NCI-H2171 (cell line): Measurements from ENCODE around the gene ATXN1.
"Not testable (repeated sequence)": the region's sequence is repeated elsewhere in the genome, so short reads cannot be mapped to it uniquely, and the experiment has no call there.

Experiments
- DNase-seq: peaks from one replicate; lab custom pipeline; 2025; lab: John Stamatoyannopoulos, UW

Gene ATXN1

DNA sequence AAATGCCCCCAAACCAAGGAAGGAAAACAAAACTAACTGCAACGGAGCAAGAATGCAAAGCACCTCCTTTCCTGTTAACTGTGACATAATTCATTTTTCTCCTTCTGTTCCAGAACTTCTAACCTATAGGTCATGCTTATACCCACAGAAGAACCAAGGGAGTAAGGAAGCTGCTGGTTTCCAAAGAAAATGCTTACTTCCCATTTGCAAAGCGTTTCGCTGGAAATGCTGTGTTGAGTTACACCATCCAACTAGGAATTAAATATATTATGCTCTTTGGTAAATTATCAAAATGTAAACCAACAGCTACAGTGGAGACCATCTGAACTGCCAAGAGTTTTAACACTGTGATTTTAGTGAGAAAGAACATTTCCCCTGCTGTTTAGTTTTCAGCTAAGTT is 42.9 kb downstream of the ATXN1 start:
- DNase-seq: no peak

DNA sequence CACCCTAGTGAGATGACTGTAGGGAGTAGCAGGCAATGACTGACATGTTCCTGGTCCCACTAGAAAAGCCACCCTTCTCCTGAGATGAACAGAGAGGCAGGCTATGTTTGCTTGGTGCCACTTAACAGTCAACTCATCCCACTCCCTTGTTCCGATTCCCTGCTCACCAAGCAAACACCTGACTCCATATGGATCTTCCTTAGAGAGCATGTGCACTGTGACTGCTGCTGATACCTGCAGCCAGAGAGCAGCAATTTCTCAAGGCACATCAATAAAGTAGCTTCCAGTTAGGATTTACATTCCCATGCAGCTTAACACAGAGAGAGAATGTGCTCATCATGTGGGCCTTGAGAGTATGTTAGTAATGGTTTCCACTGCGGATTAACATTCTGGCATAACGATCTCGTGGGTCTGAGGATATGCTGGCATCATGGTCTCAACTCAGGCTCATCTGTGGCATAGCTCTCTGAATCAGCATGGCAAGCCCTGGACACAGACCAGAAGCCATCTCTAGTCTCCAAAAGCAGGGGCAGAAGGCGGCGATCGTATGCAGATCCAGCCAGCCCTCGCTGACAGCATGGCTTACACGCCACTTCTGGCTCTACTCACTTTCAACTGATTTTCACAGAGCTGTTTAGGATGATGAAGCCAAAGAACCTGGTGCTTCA is 43.9 kb downstream of the ATXN1 start:
- no peak for DNase-seq

DNA sequence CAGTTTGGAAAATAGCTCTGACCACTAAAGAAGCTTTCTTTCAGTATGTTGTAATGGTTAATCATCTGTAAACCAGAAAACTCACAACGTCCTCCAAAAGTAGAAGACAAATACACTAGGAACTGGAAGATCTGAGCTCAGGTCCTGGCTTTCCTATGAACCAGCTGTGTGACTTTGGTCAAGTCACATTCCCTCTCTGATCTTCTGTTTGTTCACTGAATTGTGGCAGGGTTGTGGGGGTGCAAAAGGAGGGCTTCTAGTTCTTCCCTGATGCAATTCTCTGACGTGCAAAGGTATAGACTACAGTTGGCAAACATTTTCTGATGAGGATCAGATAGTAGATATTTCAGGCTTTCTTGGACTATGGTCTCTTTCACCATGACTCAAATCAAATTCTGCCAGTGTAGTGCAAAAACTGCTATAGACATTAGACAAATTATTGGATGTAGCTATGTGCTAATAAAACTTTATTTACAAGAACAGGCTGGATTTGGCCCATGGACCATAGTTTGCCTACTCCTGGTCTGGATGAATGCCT is 44.9 kb downstream of the ATXN1 start:
- DNase-seq: no peak

DNA sequence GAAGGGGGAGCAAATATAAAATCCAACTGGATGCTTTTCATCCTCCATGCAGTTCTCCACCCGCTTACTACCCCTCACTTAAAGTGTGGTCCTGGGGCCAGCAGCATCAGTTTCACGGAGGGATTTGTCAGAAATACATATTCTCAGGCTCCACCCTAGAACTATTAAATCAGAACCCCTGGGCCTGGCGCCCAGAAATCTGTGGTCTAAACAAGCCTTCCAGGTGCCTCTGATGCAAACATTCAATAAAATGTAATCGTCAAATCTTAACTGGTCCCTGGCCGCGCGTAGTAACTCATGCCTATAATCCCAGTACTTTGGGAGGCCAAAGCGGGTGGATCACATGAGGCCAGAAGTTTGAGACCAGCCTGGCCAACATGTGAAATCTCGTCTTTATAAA is 47.7 kb downstream of the ATXN1 start:
- no peak for DNase-seq

DNA sequence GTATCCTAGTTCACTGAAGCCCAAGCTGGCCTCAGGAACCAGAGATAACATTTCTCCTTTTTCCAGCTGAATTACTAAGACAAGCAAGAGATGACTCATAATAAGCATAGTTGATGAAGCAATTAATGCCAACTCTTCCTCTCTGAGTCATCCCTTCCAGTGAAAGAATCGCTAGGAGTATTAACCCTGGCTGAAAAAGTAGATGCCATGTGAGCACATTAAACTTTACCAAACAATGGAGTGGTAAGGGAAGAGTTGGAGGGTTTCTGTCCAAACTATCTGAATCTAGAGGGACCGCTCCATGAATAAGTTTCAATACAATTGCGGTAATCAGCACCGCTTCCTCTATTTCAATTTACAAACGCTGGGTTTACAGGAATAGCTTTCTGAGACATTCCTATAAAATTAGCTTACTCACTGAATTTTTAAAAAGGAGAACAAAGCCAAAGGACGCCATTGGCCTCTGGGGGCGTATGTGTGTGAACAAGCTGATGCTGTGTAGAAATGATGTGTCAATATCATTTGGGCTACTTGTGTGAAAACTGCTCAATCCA is 48.3 kb downstream of the ATXN1 start:
- DNase-seq: no peak

DNA sequence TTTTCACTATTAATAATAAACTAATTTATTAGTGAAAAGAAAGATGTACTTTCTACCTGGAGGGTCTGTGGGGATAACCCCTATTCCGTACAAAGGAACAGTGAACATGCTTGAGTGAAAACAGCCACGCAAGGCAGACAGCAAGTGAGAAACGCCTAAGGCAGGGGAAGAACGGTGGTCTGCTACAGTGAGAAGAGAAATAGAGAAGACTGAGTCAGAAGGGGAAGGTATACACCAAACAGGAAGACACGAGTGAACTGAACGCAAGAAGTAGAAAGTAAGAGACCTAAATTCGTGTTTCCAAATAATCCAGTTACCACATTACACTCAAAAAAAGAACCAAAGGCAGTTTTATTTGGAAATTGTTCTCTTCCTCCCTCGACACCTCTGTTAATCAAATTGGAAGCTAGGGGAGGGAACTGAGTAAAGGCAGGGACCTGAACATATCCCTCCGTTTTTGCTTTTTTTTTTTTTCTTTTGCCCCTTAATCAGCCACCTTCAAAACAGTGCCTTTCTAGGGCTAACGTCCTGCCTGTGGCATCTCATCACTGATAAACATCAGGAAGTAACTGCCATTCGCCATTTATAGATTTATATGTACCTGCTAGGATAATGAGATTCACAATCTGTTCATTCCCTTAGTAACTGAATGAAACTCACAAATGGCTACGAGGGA is 48.9 kb downstream of the ATXN1 start:
- no peak for DNase-seq

DNA sequence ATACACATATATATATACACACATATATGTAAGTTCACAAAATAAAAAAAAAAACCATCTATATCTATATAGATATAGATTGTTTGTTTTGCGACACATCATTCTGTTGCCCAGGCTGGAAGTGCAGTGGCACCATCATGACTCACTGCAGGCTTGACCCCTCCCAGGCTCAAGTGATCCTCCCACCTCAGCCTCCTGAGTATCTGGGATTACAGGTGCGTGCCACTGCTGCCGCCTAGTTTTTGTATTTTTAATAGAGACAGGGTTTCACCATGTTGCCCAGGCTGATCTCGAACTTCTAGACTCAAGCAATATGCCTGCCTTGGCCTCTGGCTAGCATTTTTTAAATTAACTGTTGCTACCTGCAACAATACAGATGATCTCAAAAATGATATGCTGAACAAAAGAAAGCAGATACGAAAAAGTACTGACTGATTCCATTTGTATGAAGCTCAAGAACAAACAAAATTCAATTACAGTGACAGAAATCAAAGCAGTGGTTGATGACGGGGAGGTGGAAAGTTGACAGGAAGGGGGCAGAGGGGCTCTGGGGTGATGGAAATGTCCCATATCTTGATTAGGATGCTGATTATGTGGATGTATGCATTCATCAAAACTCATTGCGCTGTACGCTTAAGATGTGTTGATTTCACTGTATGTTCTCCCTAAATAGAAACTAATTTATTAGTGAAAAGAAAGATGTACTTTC is 49.6 kb downstream of the ATXN1 start:
- DNase-seq: no peak

DNA sequence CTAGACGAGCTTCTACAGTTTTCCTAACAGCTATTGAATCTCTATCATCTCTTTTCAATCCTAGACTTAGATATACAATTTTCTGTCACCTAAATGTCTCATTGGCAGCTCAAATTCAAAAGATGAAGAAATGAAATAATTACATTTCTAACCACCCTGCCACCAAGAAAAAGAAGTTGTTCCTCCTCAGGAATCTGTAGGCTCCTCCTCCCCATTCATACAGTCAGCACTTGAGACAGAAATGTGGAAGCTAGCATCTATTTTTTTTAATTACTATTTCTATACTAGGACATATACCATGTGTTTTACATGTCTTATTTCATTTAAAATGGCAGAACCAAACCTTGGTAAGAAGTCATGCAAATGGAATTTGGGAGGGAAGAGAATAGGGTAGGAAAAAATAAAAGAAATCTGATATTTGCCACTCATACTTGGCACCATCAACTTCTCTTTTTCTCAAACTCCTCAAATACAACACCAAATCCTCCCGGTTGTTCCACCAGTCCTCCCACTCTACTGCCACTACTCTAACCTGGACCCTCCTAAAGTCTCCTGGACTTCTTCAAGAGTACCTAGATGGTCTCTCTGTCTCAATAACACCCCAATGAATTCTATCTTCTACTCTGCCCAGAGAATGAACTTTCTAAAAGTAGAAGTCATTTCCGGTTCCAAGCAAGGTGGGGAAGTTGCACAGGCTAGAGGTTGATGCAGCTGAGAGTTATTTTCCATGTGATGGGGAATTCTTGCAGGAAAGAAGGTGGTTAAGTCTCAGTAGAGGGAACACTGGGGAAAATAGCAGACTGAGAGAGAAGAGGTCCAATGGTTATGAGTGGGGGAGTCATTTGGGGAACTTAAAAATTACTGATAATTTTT is 54.1 kb downstream of the ATXN1 start:
- no peak for DNase-seq

DNA sequence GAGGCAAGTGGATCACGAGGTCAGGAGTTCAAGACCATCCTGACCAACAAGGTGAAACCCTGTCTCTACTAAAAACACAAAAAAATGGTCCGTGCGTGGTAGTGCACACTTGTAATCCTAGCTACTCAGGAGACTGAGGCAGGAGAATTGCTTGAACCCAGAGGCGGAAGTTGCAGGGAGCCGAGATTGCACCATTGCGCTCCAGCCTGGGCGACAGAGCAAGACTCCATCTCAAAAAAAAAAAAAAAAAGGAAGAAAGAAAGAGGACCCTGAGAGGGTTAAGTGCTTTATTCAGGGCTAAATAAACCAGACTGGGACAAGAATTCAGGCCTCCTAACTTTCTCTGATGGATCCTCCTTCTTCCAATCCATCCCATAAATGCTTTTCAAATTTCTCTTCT is 54.8 kb downstream of the ATXN1 start:
- not testable (repeated sequence) for DNase-seq

DNA sequence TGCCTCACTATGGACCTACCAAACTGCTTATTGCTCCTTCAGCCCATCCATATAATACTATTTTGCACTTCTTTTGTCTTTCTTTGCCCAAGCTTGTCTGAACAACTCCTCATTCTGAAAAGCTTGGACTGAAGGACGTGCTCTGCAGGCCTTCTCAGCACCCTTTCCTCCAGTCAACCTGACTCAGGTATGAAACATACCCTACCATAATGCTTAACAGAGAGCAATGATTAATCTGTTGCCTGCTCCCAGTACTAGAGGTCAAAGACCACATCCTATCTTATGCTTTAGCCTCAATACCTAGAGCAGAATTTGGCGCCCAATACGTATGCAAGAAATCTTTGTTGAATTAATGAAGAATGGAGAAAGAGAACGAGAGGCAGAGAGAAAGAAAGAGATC is 55.2 kb downstream of the ATXN1 start:
- DNase-seq: no peak

DNA sequence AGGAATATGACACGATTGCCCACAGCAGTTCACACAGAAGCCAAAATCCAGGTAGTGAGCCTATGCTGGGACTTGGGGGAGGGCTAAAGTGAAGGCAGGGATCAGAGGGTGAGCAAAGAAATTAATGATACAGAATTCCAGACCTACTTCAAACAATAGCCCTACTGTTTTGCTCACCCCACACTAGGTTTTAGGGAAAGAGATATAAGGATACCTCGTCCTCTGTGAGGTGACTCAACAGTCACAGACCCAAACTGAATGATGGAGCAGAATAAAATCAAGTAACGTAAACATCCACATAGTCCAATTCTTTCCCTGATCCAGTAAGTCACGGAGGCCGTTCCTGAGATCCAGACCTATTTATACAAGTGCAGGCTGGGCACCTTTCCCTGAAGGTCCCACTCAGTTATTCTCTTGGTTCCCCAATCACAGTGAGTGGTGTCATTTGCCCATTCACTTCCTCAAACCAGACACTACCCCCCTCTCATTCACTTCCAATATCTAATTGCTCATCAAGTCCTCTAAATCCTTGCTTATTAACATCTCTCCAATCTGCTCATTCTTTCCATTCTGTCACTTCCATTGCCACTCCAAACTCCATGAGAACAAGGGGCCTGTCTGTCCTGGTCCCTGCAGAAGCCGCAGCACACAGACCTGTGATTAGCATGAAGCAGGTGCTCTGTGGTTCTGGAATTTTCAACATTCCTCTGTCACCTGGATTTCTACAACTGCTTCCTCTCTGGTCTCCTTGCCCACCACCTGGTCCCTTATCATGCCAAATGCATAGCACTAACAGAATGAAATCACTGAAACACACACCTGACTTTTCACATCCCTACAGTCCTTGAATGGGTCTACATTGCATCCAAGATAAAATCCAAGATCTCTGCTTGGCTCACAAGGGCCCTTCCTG is 55.9 kb downstream of the ATXN1 start:
- DNase-seq: no peak

DNA sequence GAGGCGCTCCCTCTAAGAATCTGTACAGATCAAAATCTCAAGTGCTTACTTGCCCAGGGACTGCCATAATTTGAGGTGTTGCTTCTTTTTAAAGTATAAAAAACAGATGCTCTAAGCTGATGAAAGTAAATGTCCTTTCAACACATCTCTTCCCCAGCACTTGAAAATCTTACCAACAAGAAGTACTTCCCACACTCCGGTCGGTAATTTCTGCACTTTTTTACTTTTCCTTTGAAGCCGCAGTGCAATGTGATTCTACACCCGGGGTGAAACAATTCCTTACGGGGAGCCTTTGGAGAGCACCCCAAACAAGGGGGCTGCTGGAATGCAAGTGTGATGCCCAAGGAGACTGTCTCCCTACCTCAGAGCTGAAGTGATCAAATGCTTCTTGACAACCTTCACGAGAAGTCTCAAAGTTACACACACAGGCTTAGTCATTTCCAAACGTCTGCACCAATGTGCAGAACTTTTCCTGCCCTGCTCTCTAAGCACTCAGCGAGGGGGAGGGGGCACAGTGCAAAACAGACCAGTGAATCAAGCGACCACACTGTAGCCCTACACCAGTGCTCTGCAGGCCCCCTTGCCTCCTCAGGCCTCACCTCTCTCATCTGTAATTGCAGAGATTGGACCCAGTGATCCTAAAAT is 56.7 kb downstream of the ATXN1 start:
- no peak for DNase-seq

DNA sequence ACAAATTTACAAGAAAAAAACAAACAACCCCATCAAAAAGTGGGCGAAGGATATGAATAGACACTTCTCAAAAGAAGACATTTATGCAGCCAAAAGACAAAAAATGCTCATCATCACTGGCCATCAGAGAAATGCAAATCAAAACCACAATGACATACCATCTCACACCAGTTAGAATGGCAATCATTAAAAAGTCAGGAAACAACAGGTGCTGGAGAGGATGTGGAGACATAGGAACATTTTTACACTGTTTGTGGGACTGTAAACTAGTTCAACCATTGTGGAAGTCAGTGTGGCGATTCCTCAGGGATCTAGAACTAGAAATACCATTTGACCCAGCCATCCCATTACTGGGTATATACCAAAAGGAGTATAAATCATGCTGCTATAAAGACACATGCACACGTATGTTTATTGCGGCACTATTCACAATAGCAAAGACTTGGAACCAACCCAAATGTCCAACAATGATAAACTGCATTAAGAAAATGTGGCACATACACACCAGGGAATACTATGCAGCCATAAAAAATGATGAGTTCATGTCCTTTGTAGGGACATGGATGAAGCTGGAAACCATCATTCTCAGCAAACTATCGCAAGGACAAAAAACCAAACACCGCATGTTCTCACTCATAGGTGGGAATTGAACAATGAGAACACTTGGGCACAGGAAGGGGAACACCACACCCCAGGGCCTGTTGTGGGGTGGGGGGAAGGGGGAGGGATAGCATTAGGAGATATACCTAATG is 58.5 kb downstream of the ATXN1 start:
- DNase-seq: not testable (repeated sequence)

DNA sequence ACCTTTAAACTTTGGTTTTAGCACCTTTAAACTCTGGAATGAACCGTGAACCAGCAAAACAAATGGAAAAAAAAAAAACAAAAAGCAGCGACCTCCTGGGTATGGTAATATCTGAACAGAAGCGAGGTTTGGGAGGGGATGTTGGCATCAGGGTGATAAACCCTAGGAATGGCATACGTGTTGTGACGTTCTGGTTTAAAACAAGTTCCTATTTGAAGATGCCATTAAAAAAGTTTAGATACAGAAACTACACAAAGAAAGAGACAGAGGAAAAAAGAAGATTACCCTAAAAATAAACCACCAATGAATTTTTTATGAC is 60.4 kb downstream of the ATXN1 start:
- no peak for DNase-seq

DNA sequence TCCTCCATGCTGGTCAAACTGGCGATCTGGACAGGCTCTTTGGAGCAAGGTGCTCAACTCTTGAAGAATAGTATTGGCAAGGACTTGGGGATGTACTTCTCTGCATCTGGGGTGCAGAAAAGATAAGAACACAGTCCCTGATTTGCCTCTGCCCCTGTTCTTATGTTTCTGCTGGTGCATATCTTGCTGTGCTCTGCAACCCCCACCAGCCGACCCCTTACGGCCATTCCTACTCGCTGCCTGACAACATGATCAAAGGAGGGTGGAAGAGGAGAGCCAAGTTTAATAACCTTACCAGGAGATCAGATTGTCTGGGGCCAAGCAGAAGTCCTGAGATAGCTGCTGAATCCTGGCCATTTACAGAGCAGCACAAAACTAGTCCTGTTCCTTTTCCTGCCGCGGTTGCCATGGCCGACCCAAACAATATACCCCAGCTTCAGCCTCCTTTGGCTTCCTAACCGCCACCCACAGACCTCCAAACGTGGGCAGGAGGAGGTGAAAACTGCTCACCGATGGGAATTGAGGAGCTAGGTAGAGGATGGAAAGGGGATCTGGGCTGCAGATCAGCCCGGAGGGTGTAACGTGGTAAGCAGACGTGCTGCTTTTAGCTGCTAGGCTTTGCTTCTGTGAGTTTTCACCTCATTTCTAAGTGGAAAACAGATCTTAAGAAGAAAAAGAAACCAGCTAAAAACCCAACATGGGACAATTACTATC is 60.9 kb downstream of the ATXN1 start:
- DNase-seq: no peak

DNA sequence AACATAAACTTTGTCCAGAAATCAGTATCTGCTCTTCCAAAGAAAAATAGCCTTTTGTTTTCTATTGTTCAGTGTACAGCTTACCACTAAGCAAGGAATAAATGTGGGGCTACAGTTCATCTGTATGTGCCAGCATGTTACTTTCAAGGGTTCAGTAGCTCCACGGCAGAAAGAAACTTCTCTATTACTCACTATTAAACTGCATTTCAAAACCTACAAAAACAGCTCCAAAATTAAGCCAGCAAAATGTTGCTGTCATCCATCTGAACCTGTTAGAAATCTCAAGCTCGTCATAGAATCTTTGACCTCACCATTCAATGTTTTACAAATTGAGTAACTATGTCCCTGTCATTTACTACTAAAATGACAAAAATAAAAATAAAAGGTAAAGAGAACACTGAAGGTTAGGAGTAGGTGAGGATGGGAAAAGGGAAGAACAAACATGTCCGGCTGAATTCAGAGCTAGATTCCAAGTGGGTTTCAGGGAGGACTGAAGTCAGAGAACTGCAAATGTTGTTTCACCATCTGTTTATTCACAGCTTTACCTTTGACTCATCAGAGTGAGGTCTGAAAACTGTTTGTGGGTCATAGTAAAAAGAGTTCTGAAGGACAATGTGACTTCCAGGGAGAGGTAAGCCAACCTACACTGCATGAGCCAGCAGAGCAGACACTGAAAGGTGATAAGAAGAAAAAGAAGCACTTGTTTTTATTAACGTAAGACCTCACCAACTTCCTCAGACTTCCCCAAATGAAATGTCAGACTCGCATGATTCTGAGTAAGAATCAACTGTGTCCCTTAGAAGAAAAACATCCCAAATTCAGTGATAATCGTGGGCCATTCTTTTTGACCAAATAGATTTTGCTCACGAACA is 62.0 kb downstream of the ATXN1 start:
- no peak for DNase-seq

DNA sequence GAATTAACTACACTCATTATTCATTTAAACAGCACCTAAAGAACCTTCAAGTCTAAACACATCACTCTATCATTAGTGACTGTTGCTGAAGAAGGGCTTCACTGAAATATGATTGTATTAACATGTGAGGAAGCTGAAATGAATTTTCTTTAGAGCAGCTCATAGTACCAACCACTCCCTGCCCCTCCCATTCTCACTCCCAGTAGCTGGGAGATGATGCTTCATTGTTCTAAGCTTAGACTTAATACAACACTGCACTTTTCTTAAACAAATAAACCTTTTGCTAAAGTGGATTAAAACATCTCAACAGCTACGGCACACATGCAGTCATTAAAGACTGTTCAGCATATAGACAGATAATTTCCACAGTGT is 63.1 kb downstream of the ATXN1 start:
- no peak for DNase-seq
